Measurements from ENCODE around the gene GRIA1.

Gene GRIA1

GRCh38 chr5:153793699-153794098, 303.2 kb downstream of the GRIA1 start:
- TF ChIP-seq CTCF (IDR thresholded peaks at IDR 0.05) = no peak

- TF ChIP-seq CTCF (IDR thresholded peaks at IDR 0.05) = no peak
These were observed 303.9 kb downstream of the GRIA1 start for GRCh38 chr5:153794327-153794726.

- no peak for TF ChIP-seq CTCF (IDR thresholded peaks at IDR 0.05)
These were observed 306.1 kb downstream of the GRIA1 start for GRCh38 chr5:153796527-153796926.

- TF ChIP-seq CTCF (IDR thresholded peaks at IDR 0.05) = no peak
These were observed 307.0 kb downstream of the GRIA1 start for GRCh38 chr5:153797484-153797883.

GRCh38 chr5:153798830-153799229, 308.4 kb downstream of the GRIA1 start:
- no peak for TF ChIP-seq CTCF (IDR thresholded peaks at IDR 0.05)

DNA sequence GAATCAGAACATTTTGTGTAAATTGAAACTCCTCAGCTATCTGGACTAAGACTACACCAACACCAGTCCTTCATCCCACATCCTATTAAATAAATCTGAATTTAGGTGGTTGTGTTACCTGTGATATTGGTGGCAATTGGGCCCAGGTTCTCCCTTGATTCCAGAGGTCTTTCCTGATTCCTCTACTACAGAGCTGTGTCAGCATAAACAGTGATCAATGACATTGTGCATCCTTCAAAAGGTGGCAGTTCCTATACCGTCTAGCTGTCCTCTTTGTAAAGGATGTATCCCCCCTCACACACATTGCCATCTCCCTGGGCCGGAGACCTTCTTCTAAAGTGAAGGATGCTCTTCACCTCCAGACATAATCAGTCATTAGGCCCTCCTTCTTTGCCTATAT, 309.0 kb downstream of the GRIA1 start:
- TF ChIP-seq CTCF (IDR thresholded peaks at IDR 0.05) = no peak

GRCh38 chr5:153802050-153802821, 311.8 kb downstream of the GRIA1 start:
- TF ChIP-seq CTCF (IDR thresholded peaks at IDR 0.05) = no peak

DNA sequence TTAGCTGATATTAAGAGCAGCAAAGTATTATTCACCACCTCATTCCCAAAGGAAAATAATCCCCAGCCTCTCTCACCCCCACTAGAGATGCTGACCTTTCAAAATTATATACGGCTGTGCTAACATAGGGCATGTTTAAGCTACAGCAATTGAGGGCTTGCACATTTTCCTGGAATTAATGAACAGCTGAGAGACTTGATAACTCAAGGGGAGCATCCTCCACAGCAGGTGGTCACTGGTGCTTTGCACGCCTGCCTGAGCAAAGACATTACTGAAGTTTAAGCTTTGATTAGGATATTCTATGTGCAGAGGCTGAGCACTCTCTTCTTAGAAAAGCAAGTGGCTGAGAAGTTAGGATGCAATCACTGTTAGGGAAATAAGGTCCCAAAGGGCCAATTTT, 317.3 kb downstream of the GRIA1 start:
- no peak for TF ChIP-seq CTCF (IDR thresholded peaks at IDR 0.05)

All from LNCAP (cell line).